Skeletal muscle tissue (tissue), 4 donors: ENCODE measurements around the gene ALDOB. TPM values are rescaled to one million over a fixed set of nuclear protein-coding genes. Genes with fewer than 3 reads are reported as not detected.
"Not testable (repeated sequence)": the region's sequence is repeated elsewhere in the genome, so short reads cannot be mapped to it uniquely, and the experiment has no call there.

Experiments
- H3K27ac ChIP-seq: one replicate; pipeline ENCODE4 v1.7.0; 2013; ENCODE audit warnings: mild to moderate bottlenecking, low read depth, low read length, inconsistent platforms
- H3K27me3 ChIP-seq, 3 donors: one replicate each; pipeline ENCODE4 v1.7.0; 2013; ENCODE audit warnings: low read length in 3 of 3; ENCODE audit not compliant: control insufficient read depth in 3 of 3, insufficient read depth in 3 of 3
- H3K36me3 ChIP-seq, 3 donors: one replicate each; pipeline ENCODE4 v1.7.0; 2013; ENCODE audit warnings: low read length in 3 of 3; ENCODE audit not compliant: control insufficient read depth in 3 of 3, insufficient read depth in 3 of 3
- H3K4me1 ChIP-seq, 3 donors: one replicate each; pipeline ENCODE4 v1.7.0; 2013; ENCODE audit warnings: low read length in 3 of 3, mild to moderate bottlenecking in 3 of 3; ENCODE audit not compliant: control insufficient read depth in 3 of 3, insufficient read depth in 3 of 3
- H3K4me3 ChIP-seq, 3 donors: one replicate each; pipeline ENCODE4 v1.7.0; 2013; ENCODE audit warnings: low read length in 3 of 3
- H3K9ac ChIP-seq, 3 donors: one replicate each; pipeline ENCODE4 v1.7.0; 2013; ENCODE audit warnings: low read length in 3 of 3, mild to moderate bottlenecking in 3 of 3, moderate library complexity in 2 of 3, low read depth in 1 of 3
- H3K9me3 ChIP-seq, 3 donors: one replicate each; pipeline ENCODE4 v1.7.0; 2013; ENCODE audit warnings: low read length in 3 of 3; ENCODE audit not compliant: control insufficient read depth in 3 of 3
- total RNA-seq: library from RNA; depleted of rRNA; stranded (reverse); fragments of >200 nt; gene quantifications from one replicate; pipeline ENCODE4 v1.2.3, GENCODE V29; 2014
- donor health status: Osteomylitis.

Gene ALDOB
- total RNA-seq, 1 donor from 2014 or later: not detected

GRCh38 chr9:101398068-101398929 is 37.3 kb downstream of the ALDOB start, which contains the start of the genes MRPL50 and ZNF189:
Gene MRPL50, minus strand, starts transcription at chr9:101398618. Its CDS starts 26 bp downstream, at chr9:101398592.
Gene ZNF189, plus strand, starts transcription at chr9:101398851. Its CDS starts 306 bp downstream, at chr9:101399157.
- peak within 1 kb of the TSS; percentile 89 for H3K27ac ChIP-seq
- peaks cover 19 to 31% (median 29%) of the 10 kb centered on the region in 3 donors for H3K36me3 ChIP-seq
- H3K4me3 ChIP-seq: peak within 1 kb of the TSS; percentile 76 to 98 (median 90)
- no peaks in the 10 kb centered on the region for H3K27me3 ChIP-seq
- peak within 1 kb of the TSS; percentile 85 to 98 (median 91) for H3K9ac ChIP-seq
- H3K9me3 ChIP-seq: no peaks in the 10 kb centered on the region
- H3K4me1 ChIP-seq: peaks cover 10 to 26% (median 20%) of the 10 kb centered on the region in 3 donors

- Histone ChIP-seq H3K27me3 (no peaks in the 10 kb centered on the region), H3K9ac (peak overlapping the region; percentile 80 to 98 (median 91)), H3K4me3 (peak overlapping the region; percentile 70 to 98 (median 90)), H3K27ac (peak overlapping the region; percentile 89), H3K4me1 (peaks cover 10 to 26% (median 20%) of the 10 kb centered on the region in 3 donors), H3K9me3 (no peaks in the 10 kb centered on the region), H3K36me3 (peaks cover 13 to 25% (median 23%) of the 10 kb centered on the region in 3 donors)
Observed at GRCh38 chr9:101397746-101398067, 37.9 kb downstream of the ALDOB start.

- Histone ChIP-seq H3K4me3 (no peak overlapping the region), H3K27ac (no peak overlapping the region), H3K4me1 (peaks cover 2 to 18% (median 12%) of the 10 kb centered on the region in 3 donors), H3K36me3 (peaks cover 0 to 12% (median 7%) of the 10 kb centered on the region in 3 donors), H3K9me3 (no peaks in the 10 kb centered on the region), H3K27me3 (no peaks in the 10 kb centered on the region), H3K9ac (no peak overlapping the region)
Observed at GRCh38 chr9:101394687-101395086, 40.9 kb downstream of the ALDOB start.

GRCh38 chr9:101393135-101393534 is 42.4 kb downstream of the ALDOB start:
- Histone ChIP-seq H3K36me3 (peaks cover 0 to 18% (median 12%) of the 10 kb centered on the region in 3 donors), H3K27me3 (no peaks in the 10 kb centered on the region), H3K27ac (no peak overlapping the region), H3K9ac (no peak overlapping the region), H3K9me3 (no peaks in the 10 kb centered on the region), H3K4me1 (peaks cover 0 to 11% (median 9%) of the 10 kb centered on the region in 3 donors), H3K4me3 (no peak overlapping the region)

GRCh38 chr9:101388507-101388993 is 47.0 kb downstream of the ALDOB start:
- peaks cover 0 to 18% (median 12%) of the 10 kb centered on the region in 3 donors for H3K36me3 ChIP-seq

GRCh38 chr9:101387871-101388506 is 47.6 kb downstream of the ALDOB start:
- H3K9me3 ChIP-seq: no peaks in the 10 kb centered on the region
- peaks cover 0 to 18% (median 12%) of the 10 kb centered on the region in 3 donors for H3K36me3 ChIP-seq
- H3K27ac ChIP-seq: no peak overlapping the region
- H3K27me3 ChIP-seq: no peaks in the 10 kb centered on the region
- H3K9ac ChIP-seq: no peak overlapping the region
- H3K4me1 ChIP-seq: no peaks in the 10 kb centered on the region
- no peak overlapping the region for H3K4me3 ChIP-seq

More at GRCh38 chr9:101388507-101388993, 47.0 kb downstream of the ALDOB start:
- H3K9ac ChIP-seq: no peak overlapping the region
- H3K4me3 ChIP-seq: no peak overlapping the region
- no peaks in the 10 kb centered on the region for H3K27me3 ChIP-seq
- H3K9me3 ChIP-seq: no peaks in the 10 kb centered on the region
- H3K27ac ChIP-seq: no peak overlapping the region
- no peaks in the 10 kb centered on the region for H3K4me1 ChIP-seq

GRCh38 chr9:101384873-101385536 is 50.6 kb downstream of the ALDOB start, which contains the start of gene BAAT:
Gene BAAT, minus strand, starts transcription at chr9:101385006. Its CDS starts 13,602 bp downstream, at chr9:101371404.
- not testable (repeated sequence) for H3K4me3 ChIP-seq, H3K9ac ChIP-seq, H3K27ac ChIP-seq, H3K36me3 ChIP-seq, H3K27me3 ChIP-seq, H3K9me3 ChIP-seq, H3K4me1 ChIP-seq

GRCh38 chr9:101383361-101383760 is 52.2 kb downstream of the ALDOB start:
- Histone ChIP-seq H3K36me3 (peaks cover 0 to under 1% (median 0%) of the 10 kb centered on the region in 3 donors), H3K9me3 (no peaks in the 10 kb centered on the region), H3K4me1 (no peaks in the 10 kb centered on the region), H3K27ac (no peak overlapping the region), H3K27me3 (no peaks in the 10 kb centered on the region), H3K9ac (no peak overlapping the region), H3K4me3 (no peak overlapping the region)

GRCh38 chr9:101381833-101382342 is 53.7 kb downstream of the ALDOB start:
- Histone ChIP-seq H3K9ac (no peak overlapping the region), H3K4me3 (no peak overlapping the region), H3K4me1 (no peaks in the 10 kb centered on the region), H3K27me3 (no peaks in the 10 kb centered on the region), H3K36me3 (no peaks in the 10 kb centered on the region), H3K27ac (no peak overlapping the region), H3K9me3 (no peaks in the 10 kb centered on the region)
